Mesothelial cell of epicardium (in vitro differentiated cells): ENCODE measurements around the gene PTPMT1. TPM values are rescaled to one million over a fixed set of nuclear protein-coding genes. Genes with fewer than 3 reads are reported as not detected.
"Not testable (repeated sequence)": the region's sequence is repeated elsewhere in the genome, so short reads cannot be mapped to it uniquely, and the experiment has no call there.

ENCODE experiments used
- DNase-seq, 2 experiments: peaks; one replicate each; pipeline ENCODE4 v3.0.0; 2021; ENCODE audit warnings: low spot score in 2 of 2; ENCODE audit not compliant: unreplicated experiment in 2 of 2
- H3K27ac Mint-ChIP-seq: 2 replicates; pipeline ENCODE4 v1.8.0; 2021; ENCODE audit warnings: mixed read lengths
- H3K27me3 Mint-ChIP-seq: 2 replicates; pipeline ENCODE4 v1.8.0; 2021; ENCODE audit warnings: low read depth, mixed read lengths
- H3K36me3 Mint-ChIP-seq: 2 replicates; pipeline ENCODE4 v1.8.0; 2021; ENCODE audit warnings: mixed read lengths
- H3K4me1 Mint-ChIP-seq: 2 replicates; pipeline ENCODE4 v1.8.0; 2021; ENCODE audit warnings: mixed read lengths
- H3K4me3 Mint-ChIP-seq: 2 replicates; pipeline ENCODE4 v1.8.0; 2021; ENCODE audit warnings: mild to moderate bottlenecking, moderate library complexity, mixed read lengths
- H3K9me3 Mint-ChIP-seq: 2 replicates; pipeline ENCODE4 v1.8.0; 2021; ENCODE audit warnings: mixed read lengths
- total RNA-seq: library from RNA; stranded (reverse); gene quantifications from 3 replicates; pipeline ENCODE4 v1.2.1, GENCODE V29; 2021
- TF ChIP-seq, protein P1 (sequence below): fragments of 200-600 bp; sonication (generic); IDR thresholded peaks from one replicate; pipeline ENCODE4 v1.5.0; 2021; ENCODE audit warnings: antibody characterized with exemption; ENCODE audit not compliant: unreplicated experiment

PTPMT1 gene
- total RNA-seq, 1 donor from 2014 or later: 44.3 TPM

DNA sequence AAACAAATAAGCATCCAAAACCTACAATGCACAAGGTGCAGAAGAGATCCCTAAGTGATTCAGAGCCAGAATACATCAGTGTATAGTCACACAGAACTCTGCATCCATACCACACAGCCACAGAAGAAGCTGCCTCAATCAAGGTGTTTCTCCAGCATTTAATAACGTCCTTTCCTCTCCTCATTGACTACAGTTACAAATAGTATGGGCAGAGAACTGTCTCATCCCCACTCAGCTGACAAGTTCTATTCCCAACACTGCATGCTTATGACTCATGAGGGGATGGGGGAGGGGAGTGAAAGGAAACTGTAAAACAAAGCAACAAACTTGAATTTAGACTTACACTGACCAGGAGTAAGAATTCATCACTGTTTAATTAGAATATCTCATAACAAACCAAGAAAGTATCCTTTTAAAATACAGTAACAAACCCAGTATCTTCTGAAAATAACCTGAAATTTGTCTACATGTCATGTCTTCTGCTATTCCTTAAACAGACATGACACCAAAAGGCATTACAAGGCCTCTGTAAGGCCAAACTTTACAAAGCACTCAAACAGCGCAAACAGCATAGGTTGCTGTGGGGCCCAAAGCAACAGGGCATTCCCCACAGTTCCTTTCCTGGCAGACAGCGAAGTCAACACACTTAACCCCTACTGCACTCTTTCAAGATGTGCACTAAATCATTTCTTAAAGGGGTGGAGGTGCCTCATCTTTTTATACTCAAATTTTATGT, 41.7 kb upstream of the PTPMT1 start:
- peak overlapping the region; percentile 87 for H3K27ac Mint-ChIP-seq
- H3K36me3 Mint-ChIP-seq: no peaks in the 10 kb centered on the region
- H3K9me3 Mint-ChIP-seq: no peaks in the 10 kb centered on the region
- no peaks in the 10 kb centered on the region for H3K27me3 Mint-ChIP-seq
- H3K4me1 Mint-ChIP-seq: peaks cover 34% of the 10 kb centered on the region
- no peak overlapping the region for H3K4me3 Mint-ChIP-seq
- no peak for DNase-seq
- TF ChIP-seq, protein P1, sequence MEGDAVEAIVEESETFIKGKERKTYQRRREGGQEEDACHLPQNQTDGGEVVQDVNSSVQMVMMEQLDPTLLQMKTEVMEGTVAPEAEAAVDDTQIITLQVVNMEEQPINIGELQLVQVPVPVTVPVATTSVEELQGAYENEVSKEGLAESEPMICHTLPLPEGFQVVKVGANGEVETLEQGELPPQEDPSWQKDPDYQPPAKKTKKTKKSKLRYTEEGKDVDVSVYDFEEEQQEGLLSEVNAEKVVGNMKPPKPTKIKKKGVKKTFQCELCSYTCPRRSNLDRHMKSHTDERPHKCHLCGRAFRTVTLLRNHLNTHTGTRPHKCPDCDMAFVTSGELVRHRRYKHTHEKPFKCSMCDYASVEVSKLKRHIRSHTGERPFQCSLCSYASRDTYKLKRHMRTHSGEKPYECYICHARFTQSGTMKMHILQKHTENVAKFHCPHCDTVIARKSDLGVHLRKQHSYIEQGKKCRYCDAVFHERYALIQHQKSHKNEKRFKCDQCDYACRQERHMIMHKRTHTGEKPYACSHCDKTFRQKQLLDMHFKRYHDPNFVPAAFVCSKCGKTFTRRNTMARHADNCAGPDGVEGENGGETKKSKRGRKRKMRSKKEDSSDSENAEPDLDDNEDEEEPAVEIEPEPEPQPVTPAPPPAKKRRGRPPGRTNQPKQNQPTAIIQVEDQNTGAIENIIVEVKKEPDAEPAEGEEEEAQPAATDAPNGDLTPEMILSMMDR: no peak

DNA sequence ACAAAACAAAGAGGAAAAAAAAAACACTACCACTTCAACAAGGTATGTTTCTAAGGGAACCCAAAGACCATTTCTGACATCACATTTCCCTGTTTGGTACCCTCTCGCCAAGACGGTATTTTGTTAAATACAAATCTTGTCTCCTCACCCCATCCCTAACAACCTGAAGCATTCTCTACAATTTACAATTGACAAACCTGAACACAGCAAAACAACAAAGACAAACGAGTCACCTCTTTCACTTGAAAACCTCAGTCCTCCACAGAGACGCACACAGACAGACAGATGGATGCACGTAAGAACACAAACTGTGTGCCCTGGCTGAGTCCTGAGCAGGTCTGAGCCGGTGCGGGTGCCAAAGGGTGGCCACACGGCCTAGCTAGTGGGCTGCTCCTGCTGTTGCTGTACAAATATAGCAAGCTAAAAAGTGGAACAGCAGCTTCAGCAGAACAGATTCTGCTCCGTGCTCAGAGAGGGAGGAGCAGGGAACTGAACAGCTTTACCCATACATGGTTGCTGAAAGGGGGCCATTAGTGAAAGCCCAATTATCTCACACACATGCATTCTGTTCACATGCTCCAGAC, 41.0 kb upstream of the PTPMT1 start:
- Mint-ChIP-seq H3K27ac (peak overlapping the region; percentile 87), H3K4me3 (no peak overlapping the region), H3K4me1 (peaks cover 32% of the 10 kb centered on the region), H3K27me3 (no peaks in the 10 kb centered on the region), H3K36me3 (no peaks in the 10 kb centered on the region), H3K9me3 (no peaks in the 10 kb centered on the region)
- TF ChIP-seq, protein P1: no peak
- DNase-seq: no peak

DNA sequence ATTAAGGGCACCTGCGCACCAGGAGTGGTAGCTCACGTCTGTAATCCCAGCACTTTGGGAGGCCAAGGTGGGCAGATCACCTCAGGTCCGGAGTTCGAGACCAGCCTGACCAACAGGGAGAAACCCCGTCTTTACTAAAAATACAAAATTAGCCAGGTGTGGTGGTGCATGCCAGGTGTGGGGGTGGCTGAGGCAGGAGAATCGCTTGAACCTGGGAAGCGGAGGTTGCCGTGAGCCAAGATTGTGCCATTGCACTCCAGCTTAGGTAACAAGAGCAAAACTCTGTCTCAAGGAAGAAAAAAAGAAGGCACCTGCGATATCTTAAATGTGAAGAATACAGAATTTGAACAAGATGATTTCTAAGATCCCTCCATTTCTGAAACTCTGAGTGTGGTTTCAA, 39.4 kb upstream of the PTPMT1 start:
- H3K27ac Mint-ChIP-seq: peak overlapping the region; percentile 87
- DNase-seq, H3K36me3 Mint-ChIP-seq, H3K27me3 Mint-ChIP-seq, H3K9me3 Mint-ChIP-seq, H3K4me3 Mint-ChIP-seq: not testable (repeated sequence)
- peaks cover 31% of the 10 kb centered on the region for H3K4me1 Mint-ChIP-seq

DNA sequence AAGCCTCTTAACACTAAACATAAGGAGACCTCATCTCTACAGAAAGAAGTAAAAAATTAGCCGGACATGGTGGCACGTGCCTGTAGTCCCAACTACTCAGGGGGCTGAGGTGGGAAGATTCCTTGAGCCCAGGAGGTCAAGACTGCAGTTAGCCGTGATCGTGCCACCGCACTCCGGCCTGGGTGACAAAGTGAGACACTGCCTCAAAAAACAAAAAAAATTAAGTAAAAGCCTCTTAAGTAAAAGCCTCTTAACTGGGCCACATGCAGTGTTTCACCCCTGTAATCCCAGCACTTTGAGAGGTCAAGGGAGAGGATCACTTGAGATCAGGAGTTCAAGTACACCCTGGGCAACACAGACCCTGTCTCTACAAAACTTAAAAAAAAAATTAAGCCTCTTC, 38.2 kb upstream of the PTPMT1 start:
- no peaks in the 10 kb centered on the region for H3K9me3 Mint-ChIP-seq
- H3K4me3 Mint-ChIP-seq: no peak overlapping the region
- TF ChIP-seq, protein P1: no peak
- H3K27me3 Mint-ChIP-seq: no peaks in the 10 kb centered on the region
- peaks cover 36% of the 10 kb centered on the region for H3K4me1 Mint-ChIP-seq
- no peak for DNase-seq
- peak overlapping the region; percentile 21 for H3K27ac Mint-ChIP-seq
- H3K36me3 Mint-ChIP-seq: no peaks in the 10 kb centered on the region

DNA sequence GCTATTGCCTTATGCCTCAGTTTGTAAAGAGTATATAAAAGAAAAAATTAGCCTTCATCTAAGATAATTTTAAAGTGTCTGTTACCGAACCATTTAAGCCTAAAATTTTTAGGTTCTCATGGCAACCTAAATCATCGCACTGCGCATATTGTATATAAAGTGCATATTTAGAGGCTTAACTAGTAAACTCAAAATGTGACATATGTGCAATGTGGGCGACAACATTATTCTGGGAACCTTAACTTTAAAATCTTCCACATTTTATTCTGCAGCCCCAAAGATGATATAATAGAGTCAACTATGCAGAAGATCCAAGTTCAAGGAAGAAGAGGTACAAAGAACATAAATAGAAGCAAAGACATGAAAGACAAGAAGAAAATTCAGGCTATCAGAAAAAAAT, 35.4 kb upstream of the PTPMT1 start:
- TF ChIP-seq, protein P1: no peak
- Mint-ChIP-seq H3K27ac (peak overlapping the region; percentile 66), H3K4me1 (peaks cover 26% of the 10 kb centered on the region)

DNA sequence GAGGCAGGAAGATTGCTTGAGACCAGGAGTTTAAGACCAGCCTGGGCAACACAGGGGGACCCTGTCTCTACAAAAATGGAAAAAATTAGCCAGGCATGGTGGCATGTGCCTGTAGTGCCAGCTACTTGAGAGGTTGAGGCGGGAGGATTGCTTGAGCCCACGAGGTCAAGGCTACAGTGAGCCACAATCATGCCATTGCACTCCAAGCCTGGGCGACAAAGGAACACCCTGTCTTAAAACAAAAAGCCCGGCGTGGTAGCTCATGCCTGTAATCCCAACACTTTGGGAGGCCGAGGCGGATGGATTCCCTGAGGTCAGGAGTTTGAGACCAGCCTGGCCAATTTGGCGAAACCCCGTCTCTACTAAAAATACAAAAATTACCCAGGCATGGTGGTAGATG, 34.7 kb upstream of the PTPMT1 start:
- Mint-ChIP-seq H3K4me1 (peaks cover 19% of the 10 kb centered on the region), H3K27ac (peak overlapping the region; percentile 66)
- H3K4me3 Mint-ChIP-seq, H3K36me3 Mint-ChIP-seq, H3K9me3 Mint-ChIP-seq, H3K27me3 Mint-ChIP-seq, DNase-seq: not testable (repeated sequence)

More for the DNA sequence above, 35.4 kb upstream of the PTPMT1 start:
- DNase-seq: no peak
- H3K27me3 Mint-ChIP-seq: no peaks in the 10 kb centered on the region
- H3K36me3 Mint-ChIP-seq: peaks cover 1% of the 10 kb centered on the region
- H3K4me3 Mint-ChIP-seq: no peak overlapping the region
- no peaks in the 10 kb centered on the region for H3K9me3 Mint-ChIP-seq
